GM23338 (cell line): ENCODE results near the gene TMEM178B. TPM values are rescaled to one million over a fixed set of nuclear protein-coding genes. Genes with fewer than 3 reads are reported as not detected.

Experiments
- ATAC-seq: fragments of 200-7000 bp; cut with Tn5 transposase; 3 replicates; pipeline ENCODE4 v1.9.1; 2020
- DNase-seq: peaks from one replicate; pipeline ENCODE4 v3.0.0-alpha.2; 2015; ENCODE audit warnings: low spot score
- H2AFZ ChIP-seq: fragments of 200-600 bp; sonication (generic); 2 replicates; pipeline ENCODE4 v1.8.0; 2016; ENCODE audit warnings: antibody characterized with exemption, mild to moderate bottlenecking, moderate library complexity
- H3F3A ChIP-seq: fragments of 200-600 bp; sonication (generic); replicated peaks from 2 replicates; pipeline ENCODE4 v1.8.0; 2017; ENCODE audit warnings: antibody characterized with exemption, mixed run types, low read depth
- H3K27ac ChIP-seq: fragments of 200-600 bp; sonication (generic); 2 replicates; pipeline ENCODE4 v1.6.1; 2016; ENCODE audit warnings: low read depth
- H3K27me3 ChIP-seq: fragments of 200-600 bp; sonication (generic); 2 replicates; pipeline ENCODE4 v1.8.0; 2016; ENCODE audit warnings: mild to moderate bottlenecking, mixed run types, moderate library complexity; ENCODE audit not compliant: insufficient read depth
- H3K36me3 ChIP-seq: fragments of 200-600 bp; sonication (generic); 2 replicates; pipeline ENCODE4 v1.8.0; 2016; ENCODE audit warnings: mild to moderate bottlenecking; ENCODE audit not compliant: insufficient read depth
- H3K4me1 ChIP-seq: fragments of 200-600 bp; sonication (generic); 2 replicates; pipeline ENCODE4 v1.8.0; 2016; ENCODE audit warnings: mild to moderate bottlenecking, moderate library complexity; ENCODE audit not compliant: insufficient read depth
- H3K4me2 ChIP-seq: fragments of 200-600 bp; sonication (generic); 2 replicates; pipeline ENCODE4 v1.7.1; 2017; ENCODE audit warnings: mixed run types
- H3K4me3 ChIP-seq: fragments of 200-600 bp; sonication (generic); 2 replicates; pipeline ENCODE4 v1.6.1; 2016; ENCODE audit warnings: mixed run types
- H3K79me2 ChIP-seq: fragments of 200-600 bp; sonication (generic); replicated peaks from 2 replicates; pipeline ENCODE4 v1.8.0; 2017; ENCODE audit warnings: mild to moderate bottlenecking; ENCODE audit not compliant: insufficient read depth
- H3K9me2 ChIP-seq: fragments of 200-600 bp; sonication (generic); 2 replicates; pipeline ENCODE4 v1.8.0; 2017; ENCODE audit not compliant: insufficient read depth
- H4K20me1 ChIP-seq: fragments of 200-600 bp; sonication (generic); replicated peaks from 2 replicates; pipeline ENCODE4 v1.8.0; 2017; ENCODE audit warnings: mild to moderate bottlenecking; ENCODE audit not compliant: insufficient read depth
- H3K27ac Mint-ChIP-seq: 2 replicates; pipeline ENCODE4 v1.8.0; 2020; ENCODE audit warnings: inconsistent platforms, mild to moderate bottlenecking, moderate library complexity, mixed read lengths
- H3K27me3 Mint-ChIP-seq: 3 replicates; pipeline ENCODE4 v1.8.0; 2022; ENCODE audit warnings: low read depth, mild to moderate bottlenecking, moderate library complexity, mixed read lengths, inconsistent platforms; ENCODE audit not compliant: insufficient read depth, poor library complexity
- H3K36me3 Mint-ChIP-seq: 3 replicates; pipeline ENCODE4 v1.8.0; 2021; ENCODE audit warnings: low read depth, mild to moderate bottlenecking, inconsistent platforms, moderate library complexity, mixed read lengths
- H3K4me1 Mint-ChIP-seq: 3 replicates; pipeline ENCODE4 v1.8.0; 2020; ENCODE audit warnings: mild to moderate bottlenecking, inconsistent platforms, mixed read lengths
- H3K4me3 Mint-ChIP-seq: 3 replicates; pipeline ENCODE4 v1.8.0; 2021; ENCODE audit warnings: moderate library complexity, mild to moderate bottlenecking, inconsistent platforms, mixed read lengths
- H3K9me3 Mint-ChIP-seq: 3 replicates; pipeline ENCODE4 v1.8.0; 2020; ENCODE audit warnings: moderate library complexity, mild to moderate bottlenecking, inconsistent platforms, mixed read lengths
- CREB1 ChIP-seq: fragments of 250-450 bp; sonication (Bioruptor Pico); IDR thresholded peaks from 2 replicates; pipeline ENCODE4 v1.5.0; 2020; ENCODE audit warnings: low read depth, mild to moderate bottlenecking, moderate library complexity
- EZH2 ChIP-seq: fragments of 200-600 bp; sonication (generic); IDR thresholded peaks from one replicate; pipeline ENCODE4 v1.8.0; 2017; ENCODE audit warnings: antibody characterized with exemption, mild to moderate bottlenecking, low read depth; ENCODE audit not compliant: unreplicated experiment
- ZNF114 ChIP-seq: fragments of 250-450 bp; sonication (Bioruptor Pico); IDR thresholded peaks from 2 replicates; pipeline ENCODE4 v1.5.0; 2020; ENCODE audit warnings: mild to moderate bottlenecking, moderate library complexity
- ZNF331 ChIP-seq: fragments of 250-450 bp; sonication (Bioruptor Pico); IDR thresholded peaks from 2 replicates; pipeline ENCODE4 v1.5.0; 2020; ENCODE audit warnings: low read depth, mild to moderate bottlenecking, moderate library complexity
- ZNF462 ChIP-seq: fragments of 250-450 bp; sonication (Bioruptor Pico); IDR thresholded peaks from 2 replicates; pipeline ENCODE4 v1.5.0; 2020; ENCODE audit warnings: mild to moderate bottlenecking, moderate library complexity
- polyA plus RNA-seq: library from polyadenylated mRNA; unstranded; fragments of >200 nt; fragmentation: Nextera tagmentation; extraction: Ambion mirVana; gene quantifications from 2 replicates; pipeline ENCODE4 v1.2.1, GENCODE V29; 2016
- total RNA-seq: library from RNA; depleted of rRNA; stranded (reverse); fragments of >200 nt; shearing (Covaris generic); gene quantifications from 2 replicates; pipeline ENCODE4 v1.2.3, GENCODE V29; 2014

The TMEM178B gene
- total and polyA plus RNA-seq, 2 experiments from 2014 or later = 4.9 to 15.6 TPM

- TF ChIP-seq ZNF462 (CRISPR knock-in tag) = no peak
- TF ChIP-seq ZNF114 (CRISPR knock-in tag) = no peak
- no peak for TF ChIP-seq ZNF331 (CRISPR knock-in tag)
- TF ChIP-seq EZH2 = no peak
Measured at GRCh38 chr7:141203177-141203576, 129.3 kb downstream of the TMEM178B start (continued).

- no peaks in the 10 kb centered on the region for H3K9me3 Mint-ChIP-seq
- Histone ChIP-seq H3F3A (no peaks in the 10 kb centered on the region), H3K36me3 (no peaks in the 10 kb centered on the region), H3K4me3 (no peak overlapping the region), H3K27me3 (no peaks in the 10 kb centered on the region), H3K79me2 (peaks cover 13% of the 10 kb centered on the region; the same call in 1 of the 2 replicates), H3K4me2 (no peak overlapping the region), H3K9me2 (no peaks in the 10 kb centered on the region), H3K4me1 (peaks cover 25% of the 10 kb centered on the region), H2AFZ (no peak overlapping the region), H3K27ac (no peak overlapping the region), H4K20me1 (no peaks in the 10 kb centered on the region)
- ATAC-seq = no peak
- no peak overlapping the region for H3K27ac Mint-ChIP-seq
- no peak for DNase-seq
- no peak for TF ChIP-seq CREB1 (CRISPR knock-in tag)
- H3K27me3 Mint-ChIP-seq = peaks cover 7% of the 10 kb centered on the region
- H3K36me3 Mint-ChIP-seq = no peaks in the 10 kb centered on the region
- H3K4me1 Mint-ChIP-seq = peaks cover 39% of the 10 kb centered on the region
- H3K4me3 Mint-ChIP-seq = no peak overlapping the region
Measured at GRCh38 chr7:141203586-141203985, 129.7 kb downstream of the TMEM178B start.
